ENCODE measurements around the gene PHLDA1. TPM values are rescaled to one million over a fixed set of nuclear protein-coding genes. Genes with fewer than 3 reads are reported as not detected.

The PHLDA1 gene
- total and polyA plus RNA-seq, 10 of the 15 experiments (the other 5 are each of a cell fraction or from before 2014, with no cell fraction given): 0.66 to 14.2 (median 1.3) TPM

- intact Hi-C loops (cut with micrococcal nuclease; ENCODE audit: unreplicated experiment) (loop anchor here (2.0 to 5.0 kb wide), 7 partner anchors 85 to 518 kb away; partner anchors contain the start of genes BBS10 and KRR1), in situ Hi-C loops (cut with MboI) (no loop called here)
- ChIA-PET CTCF (interaction anchor here (0.9 to 10.1 kb wide), 16 partner anchors 46 to 546 kb away, joined by 3 to 144 read pairs (median 9); no protein-coding TSS in a partner anchor), POLR2A (interaction anchor here (0.8 to 8.9 kb wide), 6 partner anchors 47 to 502 kb away, joined by 3 to 111 read pairs (median 8); partner anchors contain the start of gene NAP1L1), RAD21 (ENCODE audit: unreplicated experiment) (interaction anchor here (0.7 to 9.8 kb wide), 27 partner anchors 9 to 548 kb away, joined by 3 to 144 read pairs (median 10); partner anchors contain the start of genes BBS10 and GLIPR1), SMC1A (ENCODE audit: uncharacterized antibody, unreplicated experiment) (interaction anchor here (0.9 to 17.8 kb wide), 20 partner anchors 10 to 550 kb away, joined by 3 to 327 read pairs (median 6); no protein-coding TSS in a partner anchor)
- Histone ChIP-seq H3K27me3 (replicated peaks in 1 of 2; ENCODE audit: control insufficient read depth in 2 of 2, insufficient read depth in 2 of 2, low read length in 1 of 2) (no peaks in the 10 kb centered on the region; a peak in 1 of 4 replicates), H4K20me1 (ENCODE audit: control insufficient read depth, insufficient read depth) (no peaks in the 10 kb centered on the region), H3K4me2 (ENCODE audit: control insufficient read depth, insufficient read depth) (peak overlapping the region; percentile 100), H3K9ac (ENCODE audit: control insufficient read depth, insufficient read depth, low read length) (no peak overlapping the region; the same call in 1 of the 2 replicates), H3K4me1 (ENCODE audit: control insufficient read depth, insufficient read depth, low read length) (peaks cover 17% of the 10 kb centered on the region), H2AFZ (ENCODE audit: control insufficient read depth, low read depth, low read length) (peak overlapping the region; percentile 18; the same call in 1 of the 2 replicates), H3K79me2 (ENCODE audit: control insufficient read depth, insufficient read depth, low read length) (no peaks in the 10 kb centered on the region), H3K4me3 (peak overlapping the region; percentile 85), H3K27ac (ENCODE audit: control insufficient read depth, insufficient read depth) (no peak overlapping the region), H3K36me3 (ENCODE audit: control insufficient read depth in 2 of 2, insufficient read depth in 2 of 2, low read length in 1 of 2) (no peaks in the 10 kb centered on the region), H3K9me3 (replicated peaks; ENCODE audit: control insufficient read depth, insufficient read depth, low read length) (no peaks in the 10 kb centered on the region)
- ATAC-seq: peak; percentile 1; the same call in 2 of the 3 replicates
- TF ChIP-seq SMAD1 (IDR thresholded peaks at IDR 0.05; ENCODE audit: low read depth, partially characterized antibody): no peak
- no peak for TF ChIP-seq ZBTB11 (CRISPR knock-in tag; IDR thresholded peaks at IDR 0.05)
- TF ChIP-seq HDAC6 (IDR thresholded peaks at IDR 0.05; ENCODE audit: unreplicated experiment): no peak
- 0 out of 2 replicates have a peak, but pooled peaks have one; percentile 3 for TF ChIP-seq SPI1 (IDR thresholded peaks at IDR 0.05; ENCODE audit: borderline replicate concordance, insufficient read depth, low read depth, low read length)
- TF ChIP-seq MXI1 (IDR thresholded peaks at IDR 0.05; ENCODE audit: low read depth, low read length): 0 out of 2 replicates have a peak, but pooled peaks have one; percentile 26
- TF ChIP-seq RELB (IDR thresholded peaks at IDR 0.05; ENCODE audit: low read depth): no peak
- TF ChIP-seq PAX8 (IDR thresholded peaks at IDR 0.05): no peak
- TF ChIP-seq ATF2 (IDR thresholded peaks at IDR 0.05; ENCODE audit: low read length): no peak
- TF ChIP-seq, protein P1, sequence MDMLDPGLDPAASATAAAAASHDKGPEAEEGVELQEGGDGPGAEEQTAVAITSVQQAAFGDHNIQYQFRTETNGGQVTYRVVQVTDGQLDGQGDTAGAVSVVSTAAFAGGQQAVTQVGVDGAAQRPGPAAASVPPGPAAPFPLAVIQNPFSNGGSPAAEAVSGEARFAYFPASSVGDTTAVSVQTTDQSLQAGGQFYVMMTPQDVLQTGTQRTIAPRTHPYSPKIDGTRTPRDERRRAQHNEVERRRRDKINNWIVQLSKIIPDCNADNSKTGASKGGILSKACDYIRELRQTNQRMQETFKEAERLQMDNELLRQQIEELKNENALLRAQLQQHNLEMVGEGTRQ (IDR thresholded peaks at IDR 0.05; ENCODE audit: borderline replicate concordance, low read depth, low read length): no peak
- no peak for TF ChIP-seq STAT3 (IDR thresholded peaks at IDR 0.05; ENCODE audit: low read depth, low read length)
- 0 out of 2 replicates have a peak, but pooled peaks have one; percentile 19 for TF ChIP-seq DPF2 (IDR thresholded peaks at IDR 0.05)
- TF ChIP-seq KDM1A (IDR thresholded peaks at IDR 0.05; ENCODE audit: borderline replicate concordance): no peak
- no peak for TF ChIP-seq RUNX3 (IDR thresholded peaks at IDR 0.05; ENCODE audit: low read length)
- TF ChIP-seq SMARCA5 (IDR thresholded peaks at IDR 0.05): peak; percentile 39; the same call in 1 of the 2 replicates
- TF ChIP-seq POU2F2 (IDR thresholded peaks at IDR 0.05; ENCODE audit: borderline replicate concordance, low read depth, low read length): no peak
- no peak for FAIRE-seq
- no peak for DNase-seq (ENCODE audit: low read depth, low spot score)
- WGBS (ENCODE audit: insufficient coverage, insufficient replicate concordance, low lambda C conversion rate, missing lambda C conversion rate): 13% methylated on average over 22 of the region's 22 CpGs
- no TSS peak for BruUV-seq (replicated peaks)
Measured at GRCh38 chr12:76029982-76030340, 1.6 kb downstream of the PHLDA1 start.
